ENCODE results near the gene CNNM3.

Gene CNNM3

GRCh38 chr2:96866986-96867755, 51.1 kb downstream of the CNNM3 start:
- no peaks in the 10 kb centered on the region for H3K36me3 ChIP-seq (ENCODE audit: control insufficient read depth, insufficient read depth, low read length)
- no peak overlapping the region for H3K4me3 ChIP-seq (ENCODE audit: low read length)
- H3K9ac ChIP-seq (ENCODE audit: low read length), result peak overlapping the region; percentile 86
- H3K4me1 ChIP-seq (ENCODE audit: control insufficient read depth, insufficient read depth, low read length), result peaks cover 30% of the 10 kb centered on the region
- peaks cover 12% of the 10 kb centered on the region for H3K27me3 ChIP-seq (ENCODE audit: control insufficient read depth, insufficient read depth, low read length)
- H3K9me3 ChIP-seq (ENCODE audit: control insufficient read depth, low read length), result no peaks in the 10 kb centered on the region

GRCh38 chr2:96867756-96868554, 51.9 kb downstream of the CNNM3 start:
- H3K4me1 ChIP-seq (ENCODE audit: control insufficient read depth, insufficient read depth, low read length), result peaks cover 30% of the 10 kb centered on the region
- H3K9ac ChIP-seq (ENCODE audit: low read length), result peak overlapping the region; percentile 86
- H3K36me3 ChIP-seq (ENCODE audit: control insufficient read depth, insufficient read depth, low read length), result no peaks in the 10 kb centered on the region
- H3K9me3 ChIP-seq (ENCODE audit: control insufficient read depth, low read length), result no peaks in the 10 kb centered on the region
- H3K27me3 ChIP-seq (ENCODE audit: control insufficient read depth, insufficient read depth, low read length), result peaks cover 12% of the 10 kb centered on the region
- H3K4me3 ChIP-seq (ENCODE audit: low read length), result no peak overlapping the region

GRCh38 chr2:96868555-96869280, 52.6 kb downstream of the CNNM3 start:
- Histone ChIP-seq H3K9me3 (ENCODE audit: control insufficient read depth, low read length) (no peaks in the 10 kb centered on the region), H3K9ac (ENCODE audit: low read length) (peak overlapping the region; percentile 86), H3K4me1 (ENCODE audit: control insufficient read depth, insufficient read depth, low read length) (peaks cover 30% of the 10 kb centered on the region), H3K36me3 (ENCODE audit: control insufficient read depth, insufficient read depth, low read length) (no peaks in the 10 kb centered on the region), H3K27me3 (ENCODE audit: control insufficient read depth, insufficient read depth, low read length) (peaks cover 12% of the 10 kb centered on the region), H3K4me3 (ENCODE audit: low read length) (peak overlapping the region; percentile 34)

GRCh38 chr2:96869281-96869821, 53.3 kb downstream of the CNNM3 start:
- Histone ChIP-seq H3K4me1 (ENCODE audit: control insufficient read depth, insufficient read depth, low read length) (peaks cover 36% of the 10 kb centered on the region), H3K9me3 (ENCODE audit: control insufficient read depth, low read length) (no peaks in the 10 kb centered on the region), H3K36me3 (ENCODE audit: control insufficient read depth, insufficient read depth, low read length) (no peaks in the 10 kb centered on the region), H3K9ac (ENCODE audit: low read length) (peak overlapping the region; percentile 86), H3K4me3 (ENCODE audit: low read length) (no peak overlapping the region), H3K27me3 (ENCODE audit: control insufficient read depth, insufficient read depth, low read length) (peaks cover 12% of the 10 kb centered on the region)

- H3K4me1 ChIP-seq (ENCODE audit: control insufficient read depth, insufficient read depth, low read length), result peaks cover 41% of the 10 kb centered on the region
- H3K4me3 ChIP-seq (ENCODE audit: low read length), result peak within 1 kb of the TSS; percentile 34
- H3K27me3 ChIP-seq (ENCODE audit: control insufficient read depth, insufficient read depth, low read length), result peaks cover 12% of the 10 kb centered on the region
- H3K9ac ChIP-seq (ENCODE audit: low read length), result peak within 1 kb of the TSS; percentile 86
- H3K36me3 ChIP-seq (ENCODE audit: control insufficient read depth, insufficient read depth, low read length), result no peaks in the 10 kb centered on the region
- H3K9me3 ChIP-seq (ENCODE audit: control insufficient read depth, low read length), result no peaks in the 10 kb centered on the region
Observed at GRCh38 chr2:96869822-96870625, 54.0 kb downstream of the CNNM3 start, which contains the start of gene SEMA4C. TSS of gene SEMA4C (minus strand) at chr2:96870080. CDS start at chr2:96867886, 2,194 bp downstream.

DNA sequence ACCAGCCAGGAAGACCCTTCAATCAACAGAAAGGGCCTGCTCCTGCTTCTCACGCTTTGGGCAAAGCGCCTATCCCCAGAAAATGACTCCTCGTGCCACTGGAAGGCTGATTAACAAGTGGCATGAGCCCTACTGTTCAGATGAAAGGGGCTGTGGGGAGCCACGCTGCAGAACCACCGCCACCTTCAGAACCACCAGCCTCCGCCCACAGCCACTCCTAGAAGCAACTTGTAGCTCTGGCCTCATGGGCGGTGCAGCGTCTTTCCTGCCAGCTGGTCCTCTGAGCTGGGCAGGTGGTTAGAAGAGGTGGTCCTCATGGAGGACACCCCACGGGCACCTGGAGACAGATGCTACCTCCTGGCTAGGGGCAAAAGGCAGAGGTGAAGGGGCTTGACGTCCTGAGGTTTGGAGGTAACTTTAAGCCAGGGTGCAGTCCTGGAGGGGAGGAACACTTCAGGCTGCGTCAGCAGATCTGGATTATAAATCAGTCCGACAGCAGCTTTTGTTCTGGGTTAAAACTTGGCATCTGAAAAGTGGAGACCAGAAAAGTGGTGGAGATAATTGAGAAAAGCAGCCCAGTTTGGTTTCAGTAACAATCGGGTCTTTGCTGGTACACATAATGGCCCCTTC, 54.7 kb downstream of the CNNM3 start:
- peaks cover 12% of the 10 kb centered on the region for H3K27me3 ChIP-seq (ENCODE audit: control insufficient read depth, insufficient read depth, low read length)
- H3K4me3 ChIP-seq (ENCODE audit: low read length), result no peak overlapping the region
- no peaks in the 10 kb centered on the region for H3K36me3 ChIP-seq (ENCODE audit: control insufficient read depth, insufficient read depth, low read length)
- peak overlapping the region; percentile 54 for H3K9ac ChIP-seq (ENCODE audit: low read length)
- no peaks in the 10 kb centered on the region for H3K9me3 ChIP-seq (ENCODE audit: control insufficient read depth, low read length)
- H3K4me1 ChIP-seq (ENCODE audit: control insufficient read depth, insufficient read depth, low read length), result peaks cover 41% of the 10 kb centered on the region

GRCh38 chr2:96872591-96873349, 56.7 kb downstream of the CNNM3 start:
- Histone ChIP-seq H3K9ac (ENCODE audit: low read length) (no peak overlapping the region), H3K27me3 (ENCODE audit: control insufficient read depth, insufficient read depth, low read length) (peaks cover 12% of the 10 kb centered on the region), H3K9me3 (ENCODE audit: control insufficient read depth, low read length) (no peaks in the 10 kb centered on the region), H3K4me1 (ENCODE audit: control insufficient read depth, insufficient read depth, low read length) (peaks cover 24% of the 10 kb centered on the region), H3K4me3 (ENCODE audit: low read length) (no peak overlapping the region), H3K36me3 (ENCODE audit: control insufficient read depth, insufficient read depth, low read length) (no peaks in the 10 kb centered on the region)

GRCh38 chr2:96873651-96874096, 57.6 kb downstream of the CNNM3 start:
- no peak overlapping the region for H3K9ac ChIP-seq (ENCODE audit: low read length)
- H3K4me1 ChIP-seq (ENCODE audit: control insufficient read depth, insufficient read depth, low read length), result peaks cover 18% of the 10 kb centered on the region
- no peaks in the 10 kb centered on the region for H3K9me3 ChIP-seq (ENCODE audit: control insufficient read depth, low read length)
- no peak overlapping the region for H3K4me3 ChIP-seq (ENCODE audit: low read length)
- H3K36me3 ChIP-seq (ENCODE audit: control insufficient read depth, insufficient read depth, low read length), result no peaks in the 10 kb centered on the region
- peaks cover 11% of the 10 kb centered on the region for H3K27me3 ChIP-seq (ENCODE audit: control insufficient read depth, insufficient read depth, low read length)

DNA sequence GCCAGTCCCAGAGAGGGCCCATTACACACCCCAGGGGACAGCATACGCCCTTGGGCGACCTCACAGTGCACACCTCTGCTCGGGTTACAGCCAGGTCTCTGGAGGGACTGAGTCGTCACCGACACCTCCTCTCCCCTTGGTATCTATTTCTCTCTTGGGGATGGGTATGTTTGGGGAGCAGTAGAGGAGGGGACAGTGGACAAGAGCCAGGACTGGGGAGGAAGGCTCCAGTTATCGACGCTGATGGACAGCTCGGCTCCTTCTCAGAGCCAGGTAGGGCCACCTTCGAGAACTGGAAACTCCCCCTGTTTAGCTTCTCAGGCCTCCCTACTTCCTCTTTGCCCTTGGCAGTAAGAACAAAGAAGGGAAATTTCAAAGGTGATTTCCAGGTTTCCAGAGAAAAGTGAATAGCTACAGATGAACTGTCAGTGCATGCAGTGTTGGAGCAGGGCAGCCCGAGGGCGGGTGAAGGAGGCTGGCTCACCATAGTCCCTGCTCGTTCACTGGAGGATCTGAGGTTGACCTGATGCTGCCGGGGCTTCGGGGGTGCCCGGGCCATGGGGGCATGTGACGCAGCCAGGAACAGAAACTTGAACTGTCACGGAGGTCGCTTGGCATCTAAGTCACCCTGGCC, 58.2 kb downstream of the CNNM3 start:
- Histone ChIP-seq H3K9ac (ENCODE audit: low read length) (no peak overlapping the region), H3K4me1 (ENCODE audit: control insufficient read depth, insufficient read depth, low read length) (peaks cover 18% of the 10 kb centered on the region), H3K27me3 (ENCODE audit: control insufficient read depth, insufficient read depth, low read length) (peaks cover 7% of the 10 kb centered on the region), H3K36me3 (ENCODE audit: control insufficient read depth, insufficient read depth, low read length) (no peaks in the 10 kb centered on the region), H3K4me3 (ENCODE audit: low read length) (no peak overlapping the region), H3K9me3 (ENCODE audit: control insufficient read depth, low read length) (no peaks in the 10 kb centered on the region)
